ENCODE data around the gene EPS8. TPM values are rescaled to one million over a fixed set of nuclear protein-coding genes. Genes with fewer than 3 reads are reported as not detected.

The EPS8 gene
- total RNA-seq, 1 donor from 2014 or later, result 117 TPM

DNA sequence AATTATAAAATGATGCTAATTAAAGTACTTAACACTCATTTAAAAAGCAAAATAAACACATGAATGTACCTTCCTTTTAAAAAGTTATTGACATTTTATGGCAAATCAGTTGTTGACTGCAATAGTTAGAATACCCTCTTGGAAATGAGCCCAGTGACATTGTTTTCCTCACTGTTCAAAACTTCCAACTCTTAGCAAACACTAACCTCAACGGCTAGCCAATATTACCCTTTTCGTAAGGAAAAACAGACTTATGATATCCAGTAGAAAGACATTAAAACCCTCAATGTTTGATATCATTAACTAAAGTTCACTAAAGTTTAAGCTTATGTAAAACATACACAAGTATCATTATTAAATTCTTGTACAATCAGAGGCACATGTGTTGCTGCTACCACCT lies 83.6 kb downstream of the EPS8 start:
- DNase-seq (ENCODE audit: low spot score) (no peak), ATAC-seq (no peak)
- intact Hi-C loops (cut with DNase I), result no loop called here

DNA sequence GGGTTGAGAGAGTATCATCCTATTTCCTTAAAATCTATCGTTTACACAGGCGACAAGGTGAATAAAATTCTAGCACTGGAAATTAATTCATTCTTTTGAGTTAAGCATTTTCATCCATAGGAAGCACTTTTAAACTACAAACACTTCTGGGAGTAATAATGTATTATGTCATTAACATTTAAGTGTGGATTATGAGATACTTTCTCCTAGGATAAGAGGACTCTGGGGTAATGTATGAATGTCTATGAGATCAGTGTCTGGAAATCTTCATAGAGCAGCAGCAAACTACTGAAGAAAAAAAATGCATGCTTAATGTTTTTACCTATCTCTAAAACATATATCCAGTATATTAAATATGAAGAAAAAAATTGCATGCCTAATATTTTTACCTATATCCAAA lies 86.9 kb downstream of the EPS8 start:
- ATAC-seq (no peak), DNase-seq (ENCODE audit: low spot score) (no peak)
- intact Hi-C loops (cut with DNase I), result no loop called here

DNA sequence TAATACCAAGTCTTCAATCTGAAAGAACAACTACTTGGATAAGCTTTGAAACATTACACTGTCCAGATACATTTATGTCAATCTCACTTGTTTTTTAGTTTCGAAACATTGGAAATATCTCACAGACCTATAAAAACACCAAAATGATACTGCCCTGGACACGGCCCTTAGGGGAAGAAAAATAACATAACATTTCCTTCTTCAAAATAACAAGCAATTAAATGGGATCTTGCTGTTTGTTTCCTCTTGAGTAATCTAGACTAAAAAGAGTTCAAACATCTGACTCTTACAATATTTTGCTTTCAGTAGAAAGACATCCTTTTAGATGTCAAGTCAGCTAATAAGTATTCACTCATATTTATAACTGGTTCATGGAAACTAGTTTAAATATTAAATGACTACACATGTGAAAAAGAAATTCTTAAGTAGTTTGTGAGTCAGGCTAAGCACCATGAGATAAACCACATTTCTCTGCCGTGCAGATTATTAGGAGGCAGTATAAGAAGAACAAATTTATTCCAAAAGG lies 87.5 kb downstream of the EPS8 start:
- ATAC-seq (peak; percentile 82), DNase-seq (ENCODE audit: low spot score) (no peak)
- intact Hi-C loops (cut with DNase I), result no loop called here

DNA sequence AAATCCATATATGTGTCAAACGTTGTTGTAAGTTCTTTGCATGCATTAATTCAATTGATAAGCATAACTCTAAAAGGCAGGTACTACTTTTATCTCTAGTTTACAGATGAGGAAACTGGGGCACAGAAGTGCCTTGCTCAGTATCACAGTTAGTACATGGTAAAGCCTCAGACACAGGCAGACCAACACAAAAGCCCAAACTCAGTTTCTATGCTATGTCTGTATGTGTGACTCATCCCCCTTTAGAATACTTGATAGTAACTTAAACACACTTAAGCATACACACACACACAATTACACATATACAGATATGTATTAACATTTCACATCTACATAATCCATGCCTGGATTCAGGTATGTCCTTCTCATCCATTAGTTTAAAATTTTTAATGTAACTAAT lies 88.0 kb downstream of the EPS8 start:
- DNase-seq (ENCODE audit: low spot score) (no peak), ATAC-seq (peak; percentile 30)
- intact Hi-C loops (cut with DNase I), result no loop called here

DNA sequence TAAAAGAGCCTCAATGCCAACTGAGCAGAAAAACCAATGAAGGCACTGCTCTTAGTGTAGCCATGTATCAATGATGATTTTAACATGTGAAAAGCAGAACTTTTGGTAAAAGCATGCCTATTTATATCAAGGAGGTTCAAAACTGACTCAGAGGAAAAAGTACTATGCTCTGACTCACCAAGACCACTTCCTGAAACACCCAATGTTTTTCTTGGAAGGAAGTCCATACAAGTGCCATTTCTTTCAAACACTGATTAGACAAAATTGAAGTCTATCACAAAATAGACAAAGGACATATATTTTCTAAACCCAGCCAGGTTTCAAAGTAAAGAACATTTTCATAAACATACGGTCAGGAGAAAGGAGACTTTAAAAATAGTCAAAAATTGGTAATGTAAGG lies 88.6 kb downstream of the EPS8 start:
- DNase-seq (ENCODE audit: low spot score), result no peak
- intact Hi-C loops (cut with DNase I), result no loop called here
- peak; percentile 81 for ATAC-seq

DNA sequence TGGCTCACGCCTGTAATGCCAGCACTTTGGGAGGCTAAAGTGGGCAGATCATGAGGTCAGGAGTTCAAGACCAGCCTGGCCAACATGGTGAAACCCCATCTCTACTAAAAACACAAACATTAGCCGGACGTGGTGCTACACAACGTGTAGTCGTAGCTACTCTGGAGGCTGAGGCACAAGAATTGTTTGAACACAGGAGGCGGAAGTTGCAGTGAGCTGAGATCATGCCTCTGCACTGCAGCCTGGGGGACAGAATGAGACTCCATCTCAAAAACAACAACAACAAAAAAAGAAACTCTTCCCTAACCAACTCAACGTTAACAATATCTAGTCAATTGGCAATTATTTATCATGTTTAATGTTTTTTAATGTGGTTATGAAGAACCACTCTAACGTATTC lies 89.3 kb downstream of the EPS8 start:
- intact Hi-C loops (cut with DNase I), result no loop called here
- ATAC-seq, result no peak

DNA sequence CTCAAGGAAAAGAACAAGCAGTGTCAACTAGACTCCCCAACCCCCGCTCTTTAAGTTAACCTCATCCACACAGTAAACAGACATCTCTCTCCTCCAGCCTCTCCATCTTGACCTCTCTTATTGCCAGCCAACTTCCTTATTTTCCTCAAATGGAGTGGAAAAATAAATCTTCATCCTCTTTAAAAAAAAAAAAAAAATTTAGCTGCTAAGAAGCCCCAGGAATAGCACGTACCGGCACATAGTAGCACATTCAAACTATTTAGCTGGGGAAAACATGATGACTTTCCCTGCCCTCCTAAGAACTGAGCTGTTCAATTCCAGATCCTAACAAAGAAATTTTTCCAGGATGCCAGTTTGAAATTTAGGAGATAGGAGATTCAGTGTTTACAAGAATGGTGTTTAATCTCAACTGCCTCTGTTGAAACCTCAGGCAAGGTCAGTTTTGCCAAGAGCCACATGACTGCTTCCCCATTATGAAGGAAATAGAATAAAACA lies 90.8 kb downstream of the EPS8 start:
- ATAC-seq (peak; percentile 45), DNase-seq (ENCODE audit: low spot score) (no peak)
- intact Hi-C loops (cut with DNase I), result no loop called here

More for the DNA sequence above, 89.3 kb downstream of the EPS8 start:
- DNase-seq (ENCODE audit: low spot score), result no peak

DNA sequence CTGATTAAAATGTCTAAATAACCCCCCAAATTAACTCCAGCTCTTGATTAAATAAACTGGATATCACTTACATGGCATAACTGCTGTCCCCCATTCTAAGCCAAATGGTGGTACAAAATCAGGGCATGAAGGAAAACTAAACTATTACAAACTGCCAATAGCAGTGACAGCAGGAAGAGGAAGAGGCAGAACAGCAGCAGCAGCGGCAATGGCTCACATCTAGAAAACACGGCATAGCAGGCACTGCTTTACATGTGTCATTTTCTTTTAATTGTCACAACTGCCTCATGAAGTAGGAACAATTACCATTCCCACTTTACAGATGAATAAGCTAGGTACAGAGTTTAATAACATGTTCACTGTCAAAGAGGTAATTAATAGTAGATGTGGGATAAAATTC lies 92.0 kb downstream of the EPS8 start:
- intact Hi-C loops (cut with DNase I), result no loop called here
- ATAC-seq, result no peak
- no peak for DNase-seq (ENCODE audit: low spot score)

DNA sequence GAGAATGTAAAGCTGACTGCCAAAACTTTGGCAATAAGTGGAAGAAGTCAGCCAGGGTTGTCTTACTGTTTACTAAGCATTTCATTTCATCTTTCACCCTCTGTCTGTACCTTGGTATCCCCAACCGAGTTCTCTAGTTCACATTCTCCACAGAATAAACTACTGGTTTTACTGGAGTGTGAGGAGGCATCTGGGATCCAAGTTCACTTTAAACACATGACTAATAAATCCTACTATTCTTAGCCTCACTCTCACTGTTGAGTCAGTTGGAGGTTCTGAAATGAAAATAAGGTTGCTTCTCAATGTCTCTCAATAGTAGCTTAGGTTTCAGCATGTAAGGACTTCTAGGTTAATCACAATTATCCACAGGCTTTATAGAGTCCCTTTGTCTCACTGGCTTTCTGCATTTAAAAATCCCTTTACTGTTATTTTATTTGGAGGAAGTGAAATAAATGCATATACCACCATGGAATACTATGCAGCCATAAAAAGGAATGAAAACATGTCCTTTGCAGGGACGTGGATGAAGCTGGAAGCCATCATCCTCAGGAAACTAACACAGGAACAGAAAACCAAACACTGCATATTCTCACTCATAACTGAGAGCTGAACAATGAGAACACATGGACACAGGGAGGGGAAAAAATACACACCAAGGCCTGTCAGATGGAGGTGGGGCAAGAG lies 95.8 kb downstream of the EPS8 start:
- DNase-seq (ENCODE audit: low spot score) (no peak), ATAC-seq (no peak)
- intact Hi-C loops (cut with DNase I), result no loop called here

DNA sequence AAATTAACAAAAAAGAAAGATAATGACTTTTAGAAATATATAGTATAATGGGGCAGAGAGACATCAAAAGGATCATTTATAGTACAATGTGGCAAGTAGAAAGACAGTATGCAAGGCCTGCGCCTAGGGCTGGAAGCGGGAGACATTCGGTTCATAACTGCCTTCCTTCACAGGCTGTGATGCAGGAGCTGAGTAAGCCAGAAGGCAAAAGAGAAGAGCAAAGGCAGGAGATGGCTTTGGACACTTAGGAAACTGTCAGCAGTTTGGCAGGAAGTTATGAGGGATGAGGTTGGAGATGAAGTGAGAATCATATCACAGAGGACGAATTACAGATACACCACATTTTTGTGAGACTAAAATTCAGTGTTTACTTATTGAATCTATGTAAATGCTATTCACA lies 97.8 kb downstream of the EPS8 start:
- intact Hi-C loops (cut with DNase I), result no loop called here
- DNase-seq (ENCODE audit: low spot score) (no peak), ATAC-seq (no peak)

DNA sequence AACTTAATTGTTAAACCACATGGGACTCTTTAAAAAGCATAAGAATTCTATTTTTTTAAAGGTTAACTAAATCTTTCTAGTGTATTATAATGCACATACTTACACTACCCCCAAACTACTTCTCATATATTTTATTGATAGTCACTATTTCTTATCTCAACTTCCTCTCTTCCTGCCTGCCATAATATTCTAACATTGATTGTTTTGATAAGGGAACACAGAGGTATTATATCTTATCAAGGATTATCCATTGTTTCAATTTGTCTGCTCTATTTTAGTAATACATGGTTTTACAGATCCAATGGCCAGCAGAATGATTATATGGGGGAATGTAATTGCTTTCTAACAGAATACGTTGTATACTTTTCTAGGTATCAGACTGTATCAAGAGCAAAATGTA lies 98.9 kb downstream of the EPS8 start:
- intact Hi-C loops (cut with DNase I), result no loop called here
- ATAC-seq, result no peak
- no peak for DNase-seq (ENCODE audit: low spot score)

DNA sequence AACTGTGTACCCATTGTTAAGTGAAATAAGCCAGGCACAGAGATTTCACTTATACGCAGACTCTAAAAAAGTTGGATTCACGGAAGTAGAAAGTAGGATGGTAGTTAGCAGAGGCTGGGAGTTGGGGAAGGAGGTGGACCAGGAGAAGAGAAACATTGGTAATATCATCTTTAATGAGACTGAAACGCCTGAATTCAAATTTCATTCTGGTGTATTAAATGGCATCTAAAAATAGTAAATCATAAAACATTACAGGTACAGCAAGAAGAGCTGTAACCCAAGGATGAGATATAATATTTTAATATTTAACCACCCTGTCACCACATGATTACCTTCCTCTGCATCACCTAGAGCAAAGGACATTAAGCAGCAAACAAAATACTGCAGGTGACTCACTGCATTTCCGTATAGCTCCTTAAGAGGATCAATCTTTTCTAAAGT lies 99.4 kb downstream of the EPS8 start:
- intact Hi-C loops (cut with DNase I), result no loop called here
- no peak for DNase-seq (ENCODE audit: low spot score)
- ATAC-seq, result no peak

DNA sequence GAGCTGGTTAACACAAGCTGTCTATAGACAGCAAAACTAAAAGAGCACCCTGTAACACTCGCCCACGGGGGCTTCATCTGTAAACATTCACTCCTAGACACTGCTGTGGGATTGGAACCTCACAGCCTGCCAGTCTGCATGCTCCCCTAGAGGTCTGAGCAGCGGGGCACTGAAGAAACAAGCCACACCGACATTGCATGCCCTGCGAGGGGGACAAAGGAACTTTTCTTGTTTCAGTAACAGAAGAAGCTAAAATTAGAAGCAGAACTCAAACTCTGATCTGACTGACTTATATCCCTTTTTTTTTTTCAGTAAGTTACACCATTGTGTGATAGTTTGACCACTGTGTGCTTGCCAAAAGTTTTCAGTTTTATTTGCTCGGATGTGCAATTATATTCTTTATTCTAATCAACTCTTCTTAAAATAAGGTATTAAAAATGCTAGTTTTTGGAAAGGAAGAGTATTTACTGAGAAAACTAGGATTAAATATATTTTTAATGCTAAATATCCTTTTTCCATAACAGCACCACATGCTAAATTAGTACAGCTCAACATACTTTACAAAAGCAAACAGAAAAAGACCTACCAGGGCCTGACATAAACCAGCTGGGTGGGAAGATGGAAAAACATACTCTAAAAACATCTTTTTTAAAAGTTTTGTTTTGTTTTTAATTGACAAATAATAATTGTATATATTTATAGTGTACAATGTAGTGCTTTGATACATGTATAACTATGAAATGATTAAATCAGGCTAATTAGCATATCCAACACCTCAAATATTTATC lies 100.2 kb downstream of the EPS8 start:
- DNase-seq (ENCODE audit: low spot score) (no peak), ATAC-seq (peak; percentile 60)
- intact Hi-C loops (cut with DNase I), result no loop called here

DNA sequence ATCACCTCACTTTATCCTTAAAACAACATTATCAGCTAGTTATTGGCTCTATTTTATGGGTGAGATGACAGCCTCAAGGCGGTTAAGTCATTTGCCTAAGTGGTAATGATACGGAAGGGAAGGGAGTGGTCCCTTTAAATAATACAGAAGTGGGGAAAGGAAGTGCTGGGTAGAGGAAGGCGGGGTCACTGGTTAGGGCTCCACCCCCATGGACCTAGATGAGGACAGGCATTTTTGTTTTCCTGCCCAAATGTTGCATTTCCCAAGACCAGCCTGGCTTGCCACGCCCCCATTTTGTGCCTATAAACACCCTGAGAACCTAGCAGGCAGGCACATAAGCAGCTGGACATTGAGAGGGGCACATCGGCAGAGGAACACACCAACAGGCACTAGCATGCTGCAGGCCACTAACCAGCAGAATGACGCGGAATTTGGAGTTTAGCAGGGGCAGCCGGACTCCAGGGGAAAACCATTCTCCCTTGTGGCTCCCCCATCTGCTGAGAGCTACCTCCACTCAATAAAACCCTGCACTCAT lies 100.9 kb downstream of the EPS8 start:
- ATAC-seq, result peak; percentile 81
- intact Hi-C loops (cut with DNase I), result no loop called here
- peak; percentile 79 for DNase-seq (ENCODE audit: low spot score)

DNA sequence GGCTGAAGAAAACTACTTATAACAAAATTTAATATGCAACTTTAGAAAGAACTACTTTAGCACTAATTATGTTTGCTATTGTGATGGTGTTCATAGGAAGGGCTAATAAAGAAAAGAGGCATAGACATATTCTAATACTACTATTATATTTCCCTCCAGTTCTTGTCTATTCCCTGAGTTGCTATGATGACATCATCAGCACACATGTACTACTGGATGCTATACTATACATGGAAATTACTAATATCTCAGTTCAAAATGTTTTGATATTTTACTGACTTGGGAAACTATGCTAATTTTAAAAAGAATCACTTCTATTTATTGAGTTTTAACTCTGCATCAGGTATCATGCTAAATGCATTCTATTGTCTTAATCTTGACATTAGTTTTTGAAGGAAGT lies 101.6 kb downstream of the EPS8 start:
- DNase-seq (ENCODE audit: low spot score), result no peak
- intact Hi-C loops (cut with DNase I), result no loop called here
- no peak for ATAC-seq

DNA sequence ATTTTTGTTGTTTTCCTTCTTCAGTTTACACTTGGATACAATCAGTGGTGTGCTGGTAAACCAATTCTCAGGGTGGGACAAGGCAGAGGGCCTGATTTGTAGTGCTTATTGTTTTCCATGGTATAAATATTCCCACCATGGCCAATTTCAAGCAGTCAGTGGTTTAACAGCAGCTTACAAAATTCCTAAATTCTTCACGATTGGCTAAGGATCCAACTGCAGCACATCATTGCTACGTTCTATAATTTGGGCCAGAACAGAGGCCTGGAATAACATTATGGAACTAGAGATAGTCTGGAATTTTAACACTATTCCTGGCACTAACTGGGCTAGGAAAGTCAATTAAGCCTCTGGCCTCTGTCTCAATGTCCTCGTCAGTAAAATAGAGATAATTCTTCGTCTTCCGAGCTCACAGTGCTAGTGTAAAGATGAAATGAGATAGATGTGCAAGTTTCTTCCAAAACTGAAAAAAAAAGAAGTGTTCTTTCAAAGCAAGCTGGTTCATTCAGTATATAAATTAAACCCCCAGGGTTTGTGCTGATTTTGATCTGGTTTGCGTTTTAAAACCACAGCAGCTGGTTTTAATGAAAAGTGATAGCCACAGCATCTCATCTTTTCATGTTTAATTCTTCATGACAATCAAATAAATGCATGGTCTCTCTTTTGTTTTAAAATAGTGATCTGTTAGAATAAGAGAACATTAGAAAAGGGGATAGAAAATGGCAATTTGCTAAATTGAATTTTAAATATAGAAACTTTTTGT lies 104.1 kb downstream of the EPS8 start:
- no peak for DNase-seq (ENCODE audit: low spot score)
- intact Hi-C loops (cut with DNase I), result no loop called here
- no peak for ATAC-seq

DNA sequence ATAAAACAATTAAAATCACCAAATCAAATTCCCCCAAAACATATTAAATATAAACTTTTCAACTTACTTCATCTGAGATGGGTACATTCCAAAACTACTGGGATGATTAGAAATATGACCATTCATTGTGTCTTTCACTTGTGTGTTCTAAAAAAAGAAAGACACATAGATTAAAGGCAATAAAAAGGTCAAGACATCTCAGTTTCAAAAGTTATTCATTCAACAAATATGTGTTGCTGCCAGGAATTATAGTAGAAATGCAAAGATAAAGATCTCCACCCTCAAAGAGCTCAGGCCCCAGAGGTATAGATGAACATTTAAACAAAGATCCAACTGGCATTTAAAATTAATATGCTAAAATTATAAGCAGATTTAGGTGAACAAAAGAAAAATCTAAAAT lies 106.4 kb downstream of the EPS8 start:
- DNase-seq (ENCODE audit: low spot score) (no peak), ATAC-seq (no peak)
- intact Hi-C loops (cut with DNase I), result no loop called here

DNA sequence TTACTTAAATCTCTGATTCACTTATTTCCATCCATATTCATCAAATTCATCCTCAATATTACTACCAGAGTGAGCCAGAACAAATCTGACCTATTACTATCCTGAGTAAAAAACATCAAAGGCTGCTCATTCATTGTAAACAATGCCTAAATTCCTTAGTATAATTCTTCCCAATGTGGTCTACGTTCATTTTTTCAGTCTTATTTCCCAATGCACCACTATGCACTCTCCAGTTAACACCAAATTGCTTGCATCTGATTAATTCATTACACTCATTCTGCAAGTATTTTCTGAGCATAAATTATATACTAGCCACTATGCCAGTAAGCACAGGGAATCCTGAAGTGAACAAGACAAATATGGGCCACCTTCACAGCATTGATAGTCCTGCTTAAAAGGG lies 110.0 kb downstream of the EPS8 start:
- intact Hi-C loops (cut with DNase I), result no loop called here
- ATAC-seq (no peak), DNase-seq (ENCODE audit: low spot score) (no peak)

DNA sequence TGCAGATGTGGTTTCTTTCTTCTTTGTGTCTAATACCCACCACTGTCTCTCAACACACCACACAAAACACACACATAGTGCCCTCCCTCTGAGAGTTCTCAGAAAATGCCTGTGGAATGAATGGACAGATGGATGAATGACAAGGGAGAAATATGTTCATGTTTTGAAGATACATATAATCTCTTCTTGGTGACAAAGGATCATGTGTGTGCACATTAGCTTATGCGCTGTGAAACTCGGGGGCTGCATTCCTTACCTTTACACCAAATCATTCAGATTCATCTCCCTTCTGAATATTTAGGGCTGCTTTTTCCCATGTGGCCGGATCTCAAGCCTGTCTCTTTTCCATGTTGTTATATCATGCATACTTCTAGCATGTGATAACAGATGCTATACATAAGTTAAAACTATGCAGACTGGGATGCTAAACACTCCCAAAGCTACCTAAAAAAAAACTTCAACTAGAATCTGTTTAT lies 111.4 kb downstream of the EPS8 start:
- DNase-seq (ENCODE audit: low spot score), result no peak
- ATAC-seq, result no peak
- intact Hi-C loops (cut with DNase I), result no loop called here
